ENCODE data around the gene OSBPL3.

OSBPL3 gene

DNA sequence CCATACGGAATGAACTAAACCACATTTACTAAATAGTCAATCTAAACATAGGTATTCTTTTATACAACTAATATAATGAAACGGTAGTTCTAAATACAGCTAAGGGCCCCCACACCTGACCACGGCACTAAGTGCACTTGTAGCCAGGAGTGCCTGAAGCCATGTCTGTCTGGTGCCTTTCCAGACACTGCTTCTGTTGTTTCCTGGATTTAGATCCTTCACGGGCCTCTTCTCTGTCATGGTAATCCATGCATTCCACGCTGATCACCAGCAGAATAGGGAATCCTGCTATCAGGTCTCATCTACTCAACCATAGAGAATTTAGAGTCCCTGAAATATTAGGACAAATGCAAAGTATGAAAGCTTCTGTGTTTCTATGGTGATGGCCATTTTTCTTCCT lies 37.8 kb downstream of the OSBPL3 start:
- TF ChIP-seq, protein P1, sequence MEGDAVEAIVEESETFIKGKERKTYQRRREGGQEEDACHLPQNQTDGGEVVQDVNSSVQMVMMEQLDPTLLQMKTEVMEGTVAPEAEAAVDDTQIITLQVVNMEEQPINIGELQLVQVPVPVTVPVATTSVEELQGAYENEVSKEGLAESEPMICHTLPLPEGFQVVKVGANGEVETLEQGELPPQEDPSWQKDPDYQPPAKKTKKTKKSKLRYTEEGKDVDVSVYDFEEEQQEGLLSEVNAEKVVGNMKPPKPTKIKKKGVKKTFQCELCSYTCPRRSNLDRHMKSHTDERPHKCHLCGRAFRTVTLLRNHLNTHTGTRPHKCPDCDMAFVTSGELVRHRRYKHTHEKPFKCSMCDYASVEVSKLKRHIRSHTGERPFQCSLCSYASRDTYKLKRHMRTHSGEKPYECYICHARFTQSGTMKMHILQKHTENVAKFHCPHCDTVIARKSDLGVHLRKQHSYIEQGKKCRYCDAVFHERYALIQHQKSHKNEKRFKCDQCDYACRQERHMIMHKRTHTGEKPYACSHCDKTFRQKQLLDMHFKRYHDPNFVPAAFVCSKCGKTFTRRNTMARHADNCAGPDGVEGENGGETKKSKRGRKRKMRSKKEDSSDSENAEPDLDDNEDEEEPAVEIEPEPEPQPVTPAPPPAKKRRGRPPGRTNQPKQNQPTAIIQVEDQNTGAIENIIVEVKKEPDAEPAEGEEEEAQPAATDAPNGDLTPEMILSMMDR (IDR thresholded peaks at IDR 0.05; ENCODE audit: control extremely low read depth, extremely low read depth, low read depth, missing control alignments) = no peak
- POLR2A ChIA-PET = no interaction called here
- DNase-seq (ENCODE audit: extremely low spot score) = no peak
- CTCF ChIA-PET = interaction anchor here (1.0 to 2.0 kb wide), 4 partner anchors 9 to 37 kb away, joined by 3 to 7 read pairs (median 5); partner anchors contain the start of gene OSBPL3

GRCh38 chr7:24939416-24939815 lies 40.6 kb downstream of the OSBPL3 start:
- ChIA-PET POLR2A (no interaction called here), CTCF (interaction anchor here (0.7 to 1.4 kb wide), 2 partner anchors 12 to 22 kb away, joined by 3 to 4 read pairs; no protein-coding TSS in a partner anchor)
- DNase-seq (ENCODE audit: extremely low spot score) = no peak
- TF ChIP-seq, protein P1 (IDR thresholded peaks at IDR 0.05; ENCODE audit: control extremely low read depth, extremely low read depth, low read depth, missing control alignments) = no peak

- TF ChIP-seq, protein P1 (IDR thresholded peaks at IDR 0.05; ENCODE audit: control extremely low read depth, extremely low read depth, low read depth, missing control alignments) = no peak
- DNase-seq (ENCODE audit: extremely low spot score) = no peak
- ChIA-PET CTCF (interaction anchor here (3.3 to 3.6 kb wide), 2 partner anchors 10 to 11 kb away, joined by 11 to 16 read pairs; no protein-coding TSS in a partner anchor), POLR2A (no interaction called here)
Observed at GRCh38 chr7:24936121-24936824, 43.7 kb downstream of the OSBPL3 start.

- POLR2A ChIA-PET = no interaction called here
- DNase-seq (ENCODE audit: extremely low spot score) = no peak
- TF ChIP-seq, protein P1 (IDR thresholded peaks at IDR 0.05; ENCODE audit: control extremely low read depth, extremely low read depth, low read depth, missing control alignments) = no peak
- CTCF ChIA-PET = interaction anchor here (0.7 to 3.1 kb wide), 7 partner anchors 9 to 160 kb away, joined by 3 to 16 read pairs (median 4); no protein-coding TSS in a partner anchor
Observed at GRCh38 chr7:24933298-24933697, 46.7 kb downstream of the OSBPL3 start.

- TF ChIP-seq, protein P1 (IDR thresholded peaks at IDR 0.05; ENCODE audit: control extremely low read depth, extremely low read depth, low read depth, missing control alignments) = no peak
- DNase-seq (ENCODE audit: extremely low spot score) = no peak
- POLR2A ChIA-PET = no interaction called here
- CTCF ChIA-PET = interaction anchor here (1.0 to 3.1 kb wide), 5 partner anchors 8 to 46 kb away, joined by 3 to 16 read pairs (median 4); no protein-coding TSS in a partner anchor
Observed at GRCh38 chr7:24932815-24933214, 47.2 kb downstream of the OSBPL3 start.

- POLR2A ChIA-PET = no interaction called here
- CTCF ChIA-PET = interaction anchor here (1.0 to 3.1 kb wide), 5 partner anchors 15 to 137 kb away, joined by 3 to 16 read pairs (median 3); no protein-coding TSS in a partner anchor
- TF ChIP-seq, protein P1 (IDR thresholded peaks at IDR 0.05; ENCODE audit: control extremely low read depth, extremely low read depth, low read depth, missing control alignments) = no peak
- DNase-seq (ENCODE audit: extremely low spot score) = no peak
Observed at GRCh38 chr7:24932389-24932788, 47.6 kb downstream of the OSBPL3 start.

All from GM10248 (cell line).